ENCODE results near the gene HUNK. TPM values are rescaled to one million over a fixed set of nuclear protein-coding genes. Genes with fewer than 3 reads are reported as not detected.
A peak's percentile ranks its signal among the peaks of the same experiment; 100 is the strongest.

HUNK gene
- total RNA-seq, 1 experiment from 2014 or later, result 7.0 TPM

DNA sequence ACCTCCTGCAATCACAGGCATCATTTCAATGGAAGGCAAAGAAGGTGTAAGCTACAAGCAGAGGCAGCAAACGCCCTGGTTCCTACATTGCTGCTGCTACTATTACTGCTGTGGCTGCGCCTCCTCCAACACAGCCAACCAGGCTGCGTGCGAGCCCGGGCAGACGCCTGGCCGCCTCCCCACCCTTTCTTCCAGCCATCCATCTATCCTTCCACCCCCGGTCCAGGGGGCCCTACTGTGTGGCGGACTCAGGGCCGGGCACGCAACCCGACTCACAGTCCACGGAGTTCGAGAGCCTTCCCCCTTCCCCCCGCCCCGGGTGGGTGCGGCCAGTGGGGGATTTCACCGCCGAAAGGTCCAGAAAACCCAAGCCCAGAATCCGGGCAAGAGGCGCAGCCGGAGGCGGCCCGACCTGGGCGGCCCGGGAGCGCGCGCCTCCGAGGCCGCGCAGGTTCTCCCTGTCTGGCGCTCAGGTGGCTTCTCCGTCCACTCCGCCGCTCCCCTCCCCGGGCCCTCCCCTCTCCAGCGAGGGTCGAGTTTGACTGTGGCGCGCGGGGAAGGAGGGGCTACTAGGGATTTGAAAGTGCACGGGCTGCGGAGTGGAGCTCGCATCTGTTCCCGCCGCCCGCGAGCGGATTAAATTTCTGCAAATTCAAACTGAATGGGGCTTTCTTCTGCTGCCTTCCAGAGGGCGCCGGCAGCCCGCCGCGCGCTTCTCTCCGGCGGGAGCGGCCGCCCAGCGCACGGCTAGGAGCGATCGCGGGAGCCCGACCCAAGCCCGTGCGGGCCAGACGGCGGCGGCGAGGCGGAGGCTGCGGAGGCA lies at the start of gene HUNK (continued):
- TF ChIP-seq PRDM15 (CRISPR knock-in tag; IDR thresholded peaks at IDR 0.05), result no peak
- no peak for TF ChIP-seq ETV6 (CRISPR knock-in tag; IDR thresholded peaks at IDR 0.05)
- 0 out of 2 replicates have a peak, but pooled peaks have one; percentile 25 for TF ChIP-seq E2F5 (CRISPR knock-in tag; IDR thresholded peaks at IDR 0.05)
- TF ChIP-seq RELA (CRISPR knock-in tag; IDR thresholded peaks at IDR 0.05; ENCODE audit: borderline replicate concordance), result no peak
- TF ChIP-seq JAZF1 (CRISPR knock-in tag; IDR thresholded peaks at IDR 0.05), result no peak
- TF ChIP-seq, protein P1, sequence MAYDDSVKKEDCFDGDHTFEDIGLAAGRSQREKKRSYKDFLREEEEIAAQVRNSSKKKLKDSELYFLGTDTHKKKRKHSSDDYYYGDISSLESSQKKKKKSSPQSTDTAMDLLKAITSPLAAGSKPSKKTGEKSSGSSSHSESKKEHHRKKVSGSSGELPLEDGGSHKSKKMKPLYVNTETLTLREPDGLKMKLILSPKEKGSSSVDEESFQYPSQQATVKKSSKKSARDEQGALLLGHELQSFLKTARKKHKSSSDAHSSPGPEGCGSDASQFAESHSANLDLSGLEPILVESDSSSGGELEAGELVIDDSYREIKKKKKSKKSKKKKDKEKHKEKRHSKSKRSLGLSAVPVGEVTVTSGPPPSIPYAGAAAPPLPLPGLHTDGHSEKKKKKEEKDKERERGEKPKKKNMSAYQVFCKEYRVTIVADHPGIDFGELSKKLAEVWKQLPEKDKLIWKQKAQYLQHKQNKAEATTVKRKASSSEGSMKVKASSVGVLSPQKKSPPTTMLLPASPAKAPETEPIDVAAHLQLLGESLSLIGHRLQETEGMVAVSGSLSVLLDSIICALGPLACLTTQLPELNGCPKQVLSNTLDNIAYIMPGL (CRISPR knock-in tag; IDR thresholded peaks at IDR 0.05), result peak; percentile 51; the same call in 1 of the 2 replicates
- TF ChIP-seq ZNF219 (CRISPR knock-in tag; IDR thresholded peaks at IDR 0.05; ENCODE audit: borderline replicate concordance), result no peak
- no peak for TF ChIP-seq AR (CRISPR knock-in tag; IDR thresholded peaks at IDR 0.05)
- no peak for TF ChIP-seq ATF6 (CRISPR knock-in tag; IDR thresholded peaks at IDR 0.05)
- TF ChIP-seq EMX1 (CRISPR knock-in tag; IDR thresholded peaks at IDR 0.05), result no peak
- no peak for TF ChIP-seq ZNF532 (CRISPR knock-in tag; IDR thresholded peaks at IDR 0.05; ENCODE audit: borderline replicate concordance)
- no peak for TF ChIP-seq ZNF671 (CRISPR knock-in tag; IDR thresholded peaks at IDR 0.05)
- TF ChIP-seq, protein P2, sequence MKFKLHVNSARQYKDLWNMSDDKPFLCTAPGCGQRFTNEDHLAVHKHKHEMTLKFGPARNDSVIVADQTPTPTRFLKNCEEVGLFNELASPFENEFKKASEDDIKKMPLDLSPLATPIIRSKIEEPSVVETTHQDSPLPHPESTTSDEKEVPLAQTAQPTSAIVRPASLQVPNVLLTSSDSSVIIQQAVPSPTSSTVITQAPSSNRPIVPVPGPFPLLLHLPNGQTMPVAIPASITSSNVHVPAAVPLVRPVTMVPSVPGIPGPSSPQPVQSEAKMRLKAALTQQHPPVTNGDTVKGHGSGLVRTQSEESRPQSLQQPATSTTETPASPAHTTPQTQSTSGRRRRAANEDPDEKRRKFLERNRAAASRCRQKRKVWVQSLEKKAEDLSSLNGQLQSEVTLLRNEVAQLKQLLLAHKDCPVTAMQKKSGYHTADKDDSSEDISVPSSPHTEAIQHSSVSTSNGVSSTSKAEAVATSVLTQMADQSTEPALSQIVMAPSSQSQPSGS (CRISPR knock-in tag; IDR thresholded peaks at IDR 0.05; ENCODE audit: borderline replicate concordance, low read depth), result no peak
- no peak for TF ChIP-seq SMAD3 (CRISPR knock-in tag; IDR thresholded peaks at IDR 0.05; ENCODE audit: borderline replicate concordance)
- no peak for TF ChIP-seq ZBTB43 (CRISPR knock-in tag; IDR thresholded peaks at IDR 0.05)
- TF ChIP-seq GABPB1 (CRISPR knock-in tag; IDR thresholded peaks at IDR 0.05), result no peak
- no peak for TF ChIP-seq SOX15 (CRISPR knock-in tag; IDR thresholded peaks at IDR 0.05)
- 0 out of 2 replicates have a peak, but pooled peaks have one; percentile 28 for TF ChIP-seq KAT7 (CRISPR knock-in tag; IDR thresholded peaks at IDR 0.05; ENCODE audit: borderline replicate concordance)
